Activated CD4-positive, alpha-beta memory T cell treated with anti-CD3 and anti-CD28 coated beads, Interleukin-2, amount 10 ng/mL, durations not matched to agents 7 days and 5 days (primary cell): ENCODE results near the gene CRTC1. TPM values are rescaled to one million over a fixed set of nuclear protein-coding genes. Genes with fewer than 3 reads are reported as not detected.

ENCODE experiments used
- CTCF ChIA-PET: fragments of 350-600 bp; sonication (Branson Sonifier 250); formaldehyde crosslinking; loops from one replicate; lab custom pipeline; 2021; ENCODE audit warnings: antibody characterized with exemption, inconsistent platforms; lab: Charles Lee
- POLR2A ChIA-PET: fragments of 350-600 bp; sonication (Branson Sonifier 250); formaldehyde crosslinking; loops from one replicate; lab custom pipeline; 2021; ENCODE audit warnings: antibody characterized with exemption; lab: Charles Lee
- DNase-seq: peaks from one replicate; pipeline ENCODE4 v3.0.0-alpha.2; 2020
- H3K27ac Mint-ChIP-seq: one replicate; pipeline ENCODE4 v1.8.0; 2021; ENCODE audit warnings: mild to moderate bottlenecking, mixed read lengths
- H3K27me3 Mint-ChIP-seq: one replicate; pipeline ENCODE4 v1.8.0; 2021; ENCODE audit warnings: mixed read lengths
- H3K36me3 Mint-ChIP-seq: one replicate; pipeline ENCODE4 v1.8.0; 2021; ENCODE audit warnings: low read depth, mixed read lengths
- H3K4me1 Mint-ChIP-seq: one replicate; pipeline ENCODE4 v1.8.0; 2021; ENCODE audit warnings: mixed read lengths
- H3K4me3 Mint-ChIP-seq: one replicate; pipeline ENCODE4 v1.8.0; 2021; ENCODE audit warnings: mild to moderate bottlenecking, mixed read lengths
- H3K9me3 Mint-ChIP-seq: one replicate; pipeline ENCODE4 v1.8.0; 2021; ENCODE audit warnings: mixed read lengths
- total RNA-seq, 2 experiments: library from RNA; stranded (reverse); gene quantifications; one replicate each; pipeline ENCODE4 v1.2.3, GENCODE V29; 2021

The CRTC1 gene
- total RNA-seq, 2 experiments from 2014 or later, result 5.3 TPM

DNA sequence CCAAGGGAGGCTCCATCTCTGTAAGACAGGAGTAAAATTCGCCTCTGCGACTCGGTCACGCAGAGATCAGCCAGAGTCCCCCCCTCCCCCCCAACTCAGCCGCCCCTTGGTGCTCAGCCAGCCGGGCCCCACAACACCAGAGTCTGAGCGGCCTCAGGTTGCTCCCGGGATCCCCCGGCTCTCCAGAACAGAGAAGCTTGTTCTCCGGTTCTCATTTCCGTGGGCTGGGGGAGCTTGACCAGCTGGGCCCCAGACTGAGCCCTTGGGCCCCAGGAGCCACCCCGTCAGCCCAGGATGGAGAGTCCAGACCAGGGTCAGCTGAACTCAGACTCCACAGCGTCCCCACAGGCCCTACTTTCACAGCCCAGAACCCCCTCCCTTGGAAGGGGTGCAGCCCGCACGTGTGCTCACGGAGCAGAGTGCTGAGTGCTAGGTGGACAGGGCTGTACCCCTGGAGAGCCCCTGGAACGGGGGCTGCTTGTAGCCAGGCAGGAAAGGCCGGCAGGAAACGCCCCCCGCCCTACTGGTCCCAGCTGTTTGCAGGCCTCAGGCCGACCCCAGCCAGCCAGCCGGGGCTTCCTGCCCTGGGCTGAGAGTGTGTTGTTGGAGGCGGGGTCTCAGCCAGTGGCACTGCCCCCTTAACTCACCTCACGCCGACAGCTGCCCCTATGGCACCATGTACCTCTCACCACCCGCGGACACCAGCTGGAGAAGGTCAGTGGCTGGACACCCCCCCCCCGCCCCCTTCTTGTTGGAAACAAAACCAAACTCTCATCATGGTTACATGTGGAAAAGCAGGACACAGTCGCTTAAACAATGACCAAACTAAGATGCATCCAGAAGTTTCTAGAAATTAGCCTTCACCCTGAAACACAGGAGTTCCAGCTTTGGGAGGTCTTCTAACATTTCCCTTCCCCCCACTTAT, 63.2 kb downstream of the CRTC1 start:
- Mint-ChIP-seq H3K27ac (no peak overlapping the region), H3K36me3 (no peaks in the 10 kb centered on the region), H3K4me3 (no peak overlapping the region), H3K27me3 (no peaks in the 10 kb centered on the region), H3K9me3 (no peaks in the 10 kb centered on the region), H3K4me1 (no peaks in the 10 kb centered on the region)
- no peak for DNase-seq
- ChIA-PET CTCF (no interaction called here), POLR2A (interaction anchor here (1.1 kb wide), 1 partner anchor 19 kb away, joined by 3 read pairs; no protein-coding TSS in a partner anchor)

- Mint-ChIP-seq H3K27ac (no peak overlapping the region), H3K4me1 (no peaks in the 10 kb centered on the region), H3K9me3 (no peaks in the 10 kb centered on the region), H3K4me3 (no peak overlapping the region), H3K27me3 (no peaks in the 10 kb centered on the region), H3K36me3 (no peaks in the 10 kb centered on the region)
- POLR2A ChIA-PET, result no interaction called here
- CTCF ChIA-PET, result no interaction called here
- DNase-seq, result no peak
Observed at GRCh38 chr19:18749362-18750231, 66.1 kb downstream of the CRTC1 start.

DNA sequence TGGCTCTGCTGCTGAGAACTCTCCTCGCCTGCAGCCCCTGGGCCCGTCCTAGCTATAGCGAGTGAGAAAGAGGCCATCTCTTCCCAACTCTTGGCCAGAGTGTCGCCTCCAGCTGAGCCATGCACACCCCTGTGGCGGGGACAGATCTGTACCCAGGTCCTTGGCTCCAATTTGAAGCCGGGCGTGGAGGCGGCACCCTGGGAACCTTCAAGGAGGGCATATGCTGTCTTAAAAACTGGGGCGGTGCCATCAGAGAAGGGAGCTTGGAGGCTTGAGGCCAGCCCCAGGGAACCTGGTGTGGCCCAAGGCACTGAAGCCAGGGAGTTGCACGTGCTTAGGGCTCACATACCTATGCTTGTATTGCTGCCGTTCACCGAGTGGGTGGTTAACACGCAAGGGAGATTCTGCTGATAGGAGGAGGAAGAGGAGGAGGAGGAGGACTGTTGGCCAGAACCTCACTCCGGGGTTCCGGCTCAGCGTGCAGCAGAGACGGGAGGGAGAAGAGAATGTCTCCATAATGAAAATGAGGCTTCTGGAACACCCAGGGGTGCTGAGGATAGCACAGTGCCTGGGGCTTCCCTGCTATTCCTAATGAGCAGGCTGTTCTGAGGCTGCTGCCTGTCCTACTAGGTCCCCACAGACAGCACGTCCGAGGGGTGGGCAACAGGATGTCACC, 67.0 kb downstream of the CRTC1 start:
- CTCF ChIA-PET, result no interaction called here
- Mint-ChIP-seq H3K27ac (no peak overlapping the region), H3K4me3 (no peak overlapping the region), H3K4me1 (no peaks in the 10 kb centered on the region), H3K9me3 (no peaks in the 10 kb centered on the region), H3K27me3 (no peaks in the 10 kb centered on the region), H3K36me3 (no peaks in the 10 kb centered on the region)
- no peak for DNase-seq
- POLR2A ChIA-PET, result no interaction called here

GRCh38 chr19:18751571-18751970, 68.1 kb downstream of the CRTC1 start:
- ChIA-PET POLR2A (no interaction called here), CTCF (no interaction called here)
- no peak overlapping the region for H3K4me3 Mint-ChIP-seq
- H3K27me3 Mint-ChIP-seq, result no peaks in the 10 kb centered on the region
- no peaks in the 10 kb centered on the region for H3K36me3 Mint-ChIP-seq
- H3K4me1 Mint-ChIP-seq, result no peaks in the 10 kb centered on the region
- DNase-seq, result no peak
- no peak overlapping the region for H3K27ac Mint-ChIP-seq
- no peaks in the 10 kb centered on the region for H3K9me3 Mint-ChIP-seq

DNA sequence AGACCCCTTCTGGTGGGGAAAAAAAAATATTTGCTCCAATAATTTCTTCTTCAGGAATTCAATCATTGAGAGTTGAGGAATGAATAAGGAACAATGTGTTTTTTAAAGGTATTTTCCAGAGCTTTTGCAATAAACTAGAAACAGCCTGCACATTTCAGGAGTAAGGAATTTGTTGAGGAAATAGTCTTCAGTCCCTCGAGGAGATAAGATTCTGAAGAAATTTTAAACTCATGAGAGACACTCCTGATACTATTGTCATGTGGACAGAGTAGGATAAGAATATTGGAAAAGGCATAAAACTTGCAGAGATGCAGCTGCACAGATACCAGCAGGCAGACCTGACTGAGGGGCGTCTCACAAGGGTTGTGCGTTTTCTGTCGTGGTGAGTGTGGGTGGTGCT, 71.0 kb downstream of the CRTC1 start:
- Mint-ChIP-seq H3K9me3 (no peaks in the 10 kb centered on the region), H3K27me3 (no peaks in the 10 kb centered on the region), H3K27ac (no peak overlapping the region), H3K36me3 (no peaks in the 10 kb centered on the region), H3K4me1 (no peaks in the 10 kb centered on the region), H3K4me3 (no peak overlapping the region)
- DNase-seq, result no peak
- CTCF ChIA-PET, result no interaction called here
- POLR2A ChIA-PET, result no interaction called here

DNA sequence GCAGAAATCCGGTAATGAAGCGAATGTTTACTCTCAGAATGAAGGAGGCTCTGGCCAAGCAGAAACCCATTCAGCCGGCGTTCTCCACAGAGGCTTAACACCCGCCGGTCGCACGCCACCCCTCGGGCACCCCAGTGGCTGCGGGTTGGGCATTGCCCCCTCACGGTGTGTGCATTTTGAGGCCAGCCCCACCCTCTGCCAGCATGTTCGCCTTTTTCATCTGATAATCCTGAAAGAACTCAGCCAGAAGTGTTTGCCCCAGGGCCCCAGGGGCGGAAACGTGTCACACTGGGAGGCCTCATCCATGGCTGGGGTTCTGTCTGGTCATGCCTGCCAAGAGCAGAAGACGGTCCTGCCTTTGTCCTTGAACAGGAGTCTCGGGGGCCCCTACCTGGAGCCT, 73.4 kb downstream of the CRTC1 start:
- H3K9me3 Mint-ChIP-seq, result no peaks in the 10 kb centered on the region
- no peaks in the 10 kb centered on the region for H3K27me3 Mint-ChIP-seq
- no peak overlapping the region for H3K4me3 Mint-ChIP-seq
- ChIA-PET POLR2A (no interaction called here), CTCF (no interaction called here)
- H3K27ac Mint-ChIP-seq, result no peak overlapping the region
- no peaks in the 10 kb centered on the region for H3K4me1 Mint-ChIP-seq
- DNase-seq, result no peak
- H3K36me3 Mint-ChIP-seq, result no peaks in the 10 kb centered on the region

DNA sequence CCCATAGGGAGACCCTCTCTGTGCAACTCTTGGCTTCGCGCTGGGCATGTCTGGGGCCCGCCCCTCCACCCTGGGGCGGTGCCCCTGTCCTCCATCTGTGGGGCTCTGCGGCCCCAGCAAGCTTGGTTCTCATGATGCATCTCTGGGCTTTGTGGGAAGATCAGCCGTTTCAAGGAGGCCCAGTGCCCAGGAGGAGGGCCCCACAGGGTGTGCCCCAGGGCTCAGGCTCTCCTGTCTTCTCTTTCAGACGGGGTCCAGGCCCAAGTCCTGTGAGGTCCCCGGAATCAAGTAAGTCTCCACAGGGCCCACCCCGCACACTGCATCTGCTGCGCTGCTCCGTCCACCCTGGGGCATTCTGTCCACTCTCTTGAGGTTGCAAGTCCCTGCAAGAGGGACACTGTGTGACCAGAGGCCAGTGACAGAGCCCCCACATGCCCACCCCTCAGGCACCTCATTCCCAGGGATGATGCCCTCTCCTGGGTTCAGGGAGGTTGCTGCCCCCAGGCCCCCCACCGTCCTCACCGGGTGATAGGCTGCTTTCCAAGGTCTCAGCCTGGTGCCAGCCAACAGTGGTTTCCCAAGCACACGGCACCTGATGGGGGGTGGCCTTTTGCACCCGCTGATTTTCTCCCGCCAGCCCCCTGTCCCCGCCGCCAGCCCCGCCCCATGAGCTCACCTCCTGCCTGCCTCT, 76.0 kb downstream of the CRTC1 start:
- POLR2A ChIA-PET, result no interaction called here
- Mint-ChIP-seq H3K27ac (no peak overlapping the region), H3K4me3 (no peak overlapping the region), H3K27me3 (no peaks in the 10 kb centered on the region), H3K4me1 (no peaks in the 10 kb centered on the region), H3K9me3 (no peaks in the 10 kb centered on the region), H3K36me3 (no peaks in the 10 kb centered on the region)
- DNase-seq, result no peak
- CTCF ChIA-PET, result no interaction called here

GRCh38 chr19:18759995-18760426, 76.5 kb downstream of the CRTC1 start:
- Mint-ChIP-seq H3K27ac (no peak overlapping the region), H3K9me3 (no peaks in the 10 kb centered on the region), H3K27me3 (no peaks in the 10 kb centered on the region), H3K4me3 (no peak overlapping the region), H3K4me1 (no peaks in the 10 kb centered on the region), H3K36me3 (no peaks in the 10 kb centered on the region)
- ChIA-PET CTCF (no interaction called here), POLR2A (no interaction called here)
- no peak for DNase-seq

GRCh38 chr19:18760440-18761383, 77.2 kb downstream of the CRTC1 start:
- no peak overlapping the region for H3K27ac Mint-ChIP-seq
- CTCF ChIA-PET, result no interaction called here
- H3K4me3 Mint-ChIP-seq, result no peak overlapping the region
- POLR2A ChIA-PET, result no interaction called here
- no peak for DNase-seq
- H3K27me3 Mint-ChIP-seq, result no peaks in the 10 kb centered on the region
- no peaks in the 10 kb centered on the region for H3K4me1 Mint-ChIP-seq
- H3K9me3 Mint-ChIP-seq, result no peaks in the 10 kb centered on the region
- H3K36me3 Mint-ChIP-seq, result no peaks in the 10 kb centered on the region

GRCh38 chr19:18761531-18762110, 78.1 kb downstream of the CRTC1 start:
- H3K36me3 Mint-ChIP-seq, result no peaks in the 10 kb centered on the region
- H3K9me3 Mint-ChIP-seq, result no peaks in the 10 kb centered on the region
- POLR2A ChIA-PET, result no interaction called here
- no peak for DNase-seq
- H3K27ac Mint-ChIP-seq, result no peak overlapping the region
- H3K4me3 Mint-ChIP-seq, result no peak overlapping the region
- no peaks in the 10 kb centered on the region for H3K4me1 Mint-ChIP-seq
- CTCF ChIA-PET, result no interaction called here
- no peaks in the 10 kb centered on the region for H3K27me3 Mint-ChIP-seq

- CTCF ChIA-PET, result no interaction called here
- no peaks in the 10 kb centered on the region for H3K36me3 Mint-ChIP-seq
- H3K4me1 Mint-ChIP-seq, result no peaks in the 10 kb centered on the region
- H3K27ac Mint-ChIP-seq, result no peak overlapping the region
- no peaks in the 10 kb centered on the region for H3K27me3 Mint-ChIP-seq
- no peak for DNase-seq
- no peaks in the 10 kb centered on the region for H3K9me3 Mint-ChIP-seq
- no peak overlapping the region for H3K4me3 Mint-ChIP-seq
- POLR2A ChIA-PET, result no interaction called here
Observed at GRCh38 chr19:18762125-18763023, 78.9 kb downstream of the CRTC1 start.
